Astrocyte (in vitro differentiated cells and primary cell): ENCODE results near the gene CNTN3. TPM values are rescaled to one million over a fixed set of nuclear protein-coding genes. Genes with fewer than 3 reads are reported as not detected.

Experiments
- DNase-seq: peaks from one replicate; pipeline ENCODE4 v3.0.0-alpha.2; 2010; ENCODE audit warnings: low read depth
- FAIRE-seq: peaks from 2 replicates; lab custom pipeline; 2011; peaks lifted over from hg19 to GRCh38; lab: Jason Lieb, UNC
- H2AFZ ChIP-seq: 2 replicates; pipeline ENCODE4 v1.6.0; 2012; ENCODE audit warnings: low read depth, low read length, inconsistent platforms
- H3K27ac ChIP-seq: 2 replicates; pipeline ENCODE4 v1.5.1; 2011; ENCODE audit warnings: low read depth, low read length, inconsistent platforms
- H3K27me3 ChIP-seq: 2 replicates; pipeline ENCODE4 v1.6.0; 2011; ENCODE audit warnings: low read length, inconsistent platforms; ENCODE audit not compliant: insufficient read depth
- H3K36me3 ChIP-seq: 2 replicates; pipeline ENCODE4 v1.5.1; 2011; ENCODE audit warnings: low read length, inconsistent platforms; ENCODE audit not compliant: insufficient read depth
- H3K4me1 ChIP-seq: 2 replicates; pipeline ENCODE4 v1.5.1; 2011; ENCODE audit warnings: low read length, inconsistent platforms; ENCODE audit not compliant: insufficient read depth
- H3K4me2 ChIP-seq: 2 replicates; pipeline ENCODE4 v1.6.0; 2012; ENCODE audit warnings: low read length, inconsistent platforms
- H3K4me3 ChIP-seq: 2 replicates; pipeline ENCODE4 v1.5.1; 2011; ENCODE audit warnings: low read depth, mild to moderate bottlenecking, low read length, inconsistent platforms; ENCODE audit not compliant: insufficient read depth
- H3K79me2 ChIP-seq: 2 replicates; pipeline ENCODE4 v1.6.0; 2012; ENCODE audit warnings: mild to moderate bottlenecking, low read length, inconsistent platforms; ENCODE audit not compliant: insufficient read depth
- H3K9ac ChIP-seq: 2 replicates; pipeline ENCODE4 v1.6.0; 2012; ENCODE audit warnings: mild to moderate bottlenecking, low read length, inconsistent platforms
- H3K9me3 ChIP-seq: 2 replicates; pipeline ENCODE4 v1.5.1; 2012; ENCODE audit warnings: low read depth, mild to moderate bottlenecking, low read length, inconsistent platforms; ENCODE audit not compliant: insufficient read depth
- H4K20me1 ChIP-seq: 2 replicates; pipeline ENCODE4 v1.6.0; 2012; ENCODE audit warnings: low read length, inconsistent platforms; ENCODE audit not compliant: insufficient read depth
- H3K27ac Mint-ChIP-seq: one replicate; pipeline ENCODE4 v1.8.0; 2021; ENCODE audit warnings: mild to moderate bottlenecking, mixed read lengths; ENCODE audit not compliant: unreplicated experiment
- H3K27me3 Mint-ChIP-seq: one replicate; pipeline ENCODE4 v1.8.0; 2021; ENCODE audit warnings: low read depth, mixed read lengths; ENCODE audit not compliant: unreplicated experiment
- H3K36me3 Mint-ChIP-seq: one replicate; pipeline ENCODE4 v1.8.0; 2021; ENCODE audit warnings: low read depth, mixed read lengths; ENCODE audit not compliant: unreplicated experiment
- H3K4me1 Mint-ChIP-seq: one replicate; pipeline ENCODE4 v1.8.0; 2021; ENCODE audit warnings: low read depth, mixed read lengths; ENCODE audit not compliant: unreplicated experiment
- H3K4me3 Mint-ChIP-seq: one replicate; pipeline ENCODE4 v1.8.0; 2021; ENCODE audit warnings: mild to moderate bottlenecking, moderate library complexity, mixed read lengths; ENCODE audit not compliant: unreplicated experiment
- H3K9me3 Mint-ChIP-seq: one replicate; pipeline ENCODE4 v1.8.0; 2021; ENCODE audit warnings: mild to moderate bottlenecking, mixed read lengths; ENCODE audit not compliant: unreplicated experiment
- CTCF ChIP-seq: IDR thresholded peaks from 2 replicates; pipeline ENCODE4 v1.5.1; 2011; ENCODE audit warnings: low read depth, mild to moderate bottlenecking, inconsistent platforms, low read length, moderate library complexity; ENCODE audit not compliant: insufficient read depth
- EZH2 ChIP-seq: IDR thresholded peaks from 2 replicates; pipeline ENCODE4 v1.6.1; 2012; ENCODE audit warnings: mild to moderate bottlenecking, low read length, inconsistent platforms; ENCODE audit not compliant: insufficient read depth
- total RNA-seq: library from RNA; stranded (reverse); gene quantifications from 2 replicates; pipeline ENCODE4 v1.2.1, GENCODE V29; 2021

Gene CNTN3
- total RNA-seq, 1 donor from 2014 or later = 0.50 TPM

- no peak overlapping the region for H3K4me2 ChIP-seq
- no peaks in the 10 kb centered on the region for H3K4me1 ChIP-seq
- DNase-seq (no peak), FAIRE-seq (no peak)
- no peaks in the 10 kb centered on the region for H3K9me3 ChIP-seq
- no peaks in the 10 kb centered on the region for H3K79me2 ChIP-seq
- no peak for TF ChIP-seq CTCF
- TF ChIP-seq EZH2 = no peak
- no peak overlapping the region for H3K27ac ChIP-seq
- H3K36me3 ChIP-seq = no peaks in the 10 kb centered on the region
- no peak overlapping the region for H3K9ac ChIP-seq
- H3K27me3 ChIP-seq = peaks cover 2% of the 10 kb centered on the region
- H3K36me3 Mint-ChIP-seq = no peaks in the 10 kb centered on the region
- H3K4me1 Mint-ChIP-seq = no peaks in the 10 kb centered on the region
- no peak overlapping the region for H3K27ac Mint-ChIP-seq
- no peak overlapping the region for H3K4me3 ChIP-seq
- no peak overlapping the region for H3K4me3 Mint-ChIP-seq
- H3K27me3 Mint-ChIP-seq = no peaks in the 10 kb centered on the region
- H2AFZ ChIP-seq = no peak overlapping the region
- H3K9me3 Mint-ChIP-seq = no peaks in the 10 kb centered on the region
- no peaks in the 10 kb centered on the region for H4K20me1 ChIP-seq
Measured at GRCh38 chr3:74646094-74646493, 31.6 kb upstream of the CNTN3 start.

- H3K36me3 Mint-ChIP-seq = no peaks in the 10 kb centered on the region
Measured at GRCh38 chr3:74643636-74644035, 29.2 kb upstream of the CNTN3 start.

More at GRCh38 chr3:74643636-74644035, 29.2 kb upstream of the CNTN3 start:
- H3K4me2 ChIP-seq = no peak overlapping the region
- H3K27me3 ChIP-seq = no peaks in the 10 kb centered on the region
- no peak for FAIRE-seq
- H3K4me1 Mint-ChIP-seq = peaks cover 4% of the 10 kb centered on the region
- no peaks in the 10 kb centered on the region for H3K9me3 ChIP-seq
- no peak overlapping the region for H3K4me3 Mint-ChIP-seq
- TF ChIP-seq EZH2 = no peak
- TF ChIP-seq CTCF = no peak
- no peak overlapping the region for H3K27ac ChIP-seq
- H3K36me3 ChIP-seq = no peaks in the 10 kb centered on the region
- H3K27ac Mint-ChIP-seq = no peak overlapping the region
- no peak for DNase-seq
- H3K9me3 Mint-ChIP-seq = no peaks in the 10 kb centered on the region
- no peaks in the 10 kb centered on the region for H3K4me1 ChIP-seq
- no peak overlapping the region for H3K9ac ChIP-seq
- peak overlapping the region; percentile 10 for H2AFZ ChIP-seq
- no peaks in the 10 kb centered on the region for H4K20me1 ChIP-seq
- no peaks in the 10 kb centered on the region for H3K27me3 Mint-ChIP-seq
- no peaks in the 10 kb centered on the region for H3K79me2 ChIP-seq
- H3K4me3 ChIP-seq = no peak overlapping the region
